ENCODE data around the gene YARS1.

DNA sequence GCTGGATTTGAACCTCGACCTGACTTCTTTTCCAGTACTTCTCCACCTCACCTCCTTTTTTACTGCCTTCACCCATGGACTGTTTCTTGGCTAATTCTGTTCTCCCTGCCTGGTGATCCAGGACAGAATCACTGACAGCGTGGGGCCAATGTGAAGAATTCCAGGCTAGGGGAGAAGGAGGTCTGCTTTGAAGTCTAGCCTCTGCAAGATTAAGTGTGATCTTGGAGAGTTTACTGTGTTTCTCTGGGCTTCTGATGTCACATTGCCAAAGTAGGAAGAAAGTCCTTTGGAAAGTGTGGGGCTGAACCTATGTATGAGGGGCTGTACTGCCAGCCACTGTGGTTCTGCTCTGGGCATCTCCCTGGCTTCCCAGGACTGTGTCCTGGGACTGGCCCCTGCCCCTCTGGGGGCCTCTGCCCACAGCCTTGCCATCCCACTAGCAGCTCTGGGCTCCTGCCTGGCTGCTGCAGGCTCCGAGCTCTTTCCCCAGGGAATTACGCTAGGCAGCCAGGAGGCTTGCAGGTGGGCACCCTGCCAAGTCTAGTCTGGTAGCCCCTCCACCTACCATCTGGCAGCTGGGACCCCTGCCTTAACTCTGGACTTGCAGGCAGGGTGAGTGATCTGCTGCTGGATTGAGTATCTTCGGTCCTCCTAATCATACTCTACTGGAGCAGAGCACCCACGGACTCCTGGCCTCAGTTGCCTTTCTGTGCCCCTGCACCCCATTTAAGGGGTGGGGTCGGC, 52.2 kb downstream of the YARS1 start:
- no peak for TF ChIP-seq POLR2A (IDR thresholded peaks at IDR 0.05)
- TF ChIP-seq, protein P1, sequence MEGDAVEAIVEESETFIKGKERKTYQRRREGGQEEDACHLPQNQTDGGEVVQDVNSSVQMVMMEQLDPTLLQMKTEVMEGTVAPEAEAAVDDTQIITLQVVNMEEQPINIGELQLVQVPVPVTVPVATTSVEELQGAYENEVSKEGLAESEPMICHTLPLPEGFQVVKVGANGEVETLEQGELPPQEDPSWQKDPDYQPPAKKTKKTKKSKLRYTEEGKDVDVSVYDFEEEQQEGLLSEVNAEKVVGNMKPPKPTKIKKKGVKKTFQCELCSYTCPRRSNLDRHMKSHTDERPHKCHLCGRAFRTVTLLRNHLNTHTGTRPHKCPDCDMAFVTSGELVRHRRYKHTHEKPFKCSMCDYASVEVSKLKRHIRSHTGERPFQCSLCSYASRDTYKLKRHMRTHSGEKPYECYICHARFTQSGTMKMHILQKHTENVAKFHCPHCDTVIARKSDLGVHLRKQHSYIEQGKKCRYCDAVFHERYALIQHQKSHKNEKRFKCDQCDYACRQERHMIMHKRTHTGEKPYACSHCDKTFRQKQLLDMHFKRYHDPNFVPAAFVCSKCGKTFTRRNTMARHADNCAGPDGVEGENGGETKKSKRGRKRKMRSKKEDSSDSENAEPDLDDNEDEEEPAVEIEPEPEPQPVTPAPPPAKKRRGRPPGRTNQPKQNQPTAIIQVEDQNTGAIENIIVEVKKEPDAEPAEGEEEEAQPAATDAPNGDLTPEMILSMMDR (IDR thresholded peaks at IDR 0.05 in 4 of 5, conservative IDR thresholded peaks at IDR 0.05 in 1 of 5), result no peak
